Epithelial cell of proximal tubule (primary cell): ENCODE results near the gene TMEM225. TPM values are rescaled to one million over a fixed set of nuclear protein-coding genes. Genes with fewer than 3 reads are reported as not detected.
"Not testable (repeated sequence)": the region's sequence is repeated elsewhere in the genome, so short reads cannot be mapped to it uniquely, and the experiment has no call there.

Experiments used
- DNase-seq: peaks from one replicate; pipeline ENCODE4 v3.0.0-alpha.2; 2011; ENCODE audit warnings: low read depth
- H3K4me3 ChIP-seq: 2 replicates; pipeline ENCODE4 v1.5.1; 2011; ENCODE audit warnings: low read depth, mild to moderate bottlenecking, low read length
- total RNA-seq: library from RNA; depleted of rRNA; stranded (reverse); fragments of >200 nt; gene quantifications from 2 replicates; pipeline ENCODE4 v1.2.3, GENCODE V29; 2015
- TF ChIP-seq, protein P1 (sequence below): conservative IDR thresholded peaks from 2 replicates; pipeline ENCODE4 v1.5.1; 2012; ENCODE audit warnings: low read depth, mild to moderate bottlenecking, low read length

The TMEM225 gene
- total RNA-seq, 1 donor from 2014 or later: not detected

DNA sequence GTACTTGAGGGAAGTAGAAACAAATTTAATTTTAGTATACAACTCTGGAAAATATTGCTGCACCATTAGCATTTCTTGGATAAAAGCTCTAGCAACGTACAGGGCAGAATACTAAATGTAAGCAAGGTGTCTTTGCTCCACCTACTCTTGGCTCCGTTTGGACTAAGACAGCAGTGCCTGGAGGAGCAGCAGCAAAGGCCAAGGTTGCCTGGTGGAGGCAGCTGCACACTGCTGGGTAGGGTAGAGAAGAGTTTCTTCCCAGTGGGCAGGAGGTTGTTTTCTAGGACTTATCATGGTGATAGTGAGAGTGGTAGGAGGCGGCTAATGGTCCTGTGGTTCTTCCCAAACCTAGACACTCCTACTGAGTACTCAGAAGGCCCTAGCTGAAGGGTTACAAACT is 14.3 kb upstream of the TMEM225 start:
- TF ChIP-seq, protein P1, sequence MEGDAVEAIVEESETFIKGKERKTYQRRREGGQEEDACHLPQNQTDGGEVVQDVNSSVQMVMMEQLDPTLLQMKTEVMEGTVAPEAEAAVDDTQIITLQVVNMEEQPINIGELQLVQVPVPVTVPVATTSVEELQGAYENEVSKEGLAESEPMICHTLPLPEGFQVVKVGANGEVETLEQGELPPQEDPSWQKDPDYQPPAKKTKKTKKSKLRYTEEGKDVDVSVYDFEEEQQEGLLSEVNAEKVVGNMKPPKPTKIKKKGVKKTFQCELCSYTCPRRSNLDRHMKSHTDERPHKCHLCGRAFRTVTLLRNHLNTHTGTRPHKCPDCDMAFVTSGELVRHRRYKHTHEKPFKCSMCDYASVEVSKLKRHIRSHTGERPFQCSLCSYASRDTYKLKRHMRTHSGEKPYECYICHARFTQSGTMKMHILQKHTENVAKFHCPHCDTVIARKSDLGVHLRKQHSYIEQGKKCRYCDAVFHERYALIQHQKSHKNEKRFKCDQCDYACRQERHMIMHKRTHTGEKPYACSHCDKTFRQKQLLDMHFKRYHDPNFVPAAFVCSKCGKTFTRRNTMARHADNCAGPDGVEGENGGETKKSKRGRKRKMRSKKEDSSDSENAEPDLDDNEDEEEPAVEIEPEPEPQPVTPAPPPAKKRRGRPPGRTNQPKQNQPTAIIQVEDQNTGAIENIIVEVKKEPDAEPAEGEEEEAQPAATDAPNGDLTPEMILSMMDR: no peak
- DNase-seq: no peak

GRCh38 chr11:123892031-123892430 is 6.6 kb upstream of the TMEM225 start:
- TF ChIP-seq, protein P1: no peak
- DNase-seq: no peak
- no peak overlapping the region for H3K4me3 ChIP-seq

More for the DNA sequence above, 14.3 kb upstream of the TMEM225 start:
- H3K4me3 ChIP-seq: no peak overlapping the region

DNA sequence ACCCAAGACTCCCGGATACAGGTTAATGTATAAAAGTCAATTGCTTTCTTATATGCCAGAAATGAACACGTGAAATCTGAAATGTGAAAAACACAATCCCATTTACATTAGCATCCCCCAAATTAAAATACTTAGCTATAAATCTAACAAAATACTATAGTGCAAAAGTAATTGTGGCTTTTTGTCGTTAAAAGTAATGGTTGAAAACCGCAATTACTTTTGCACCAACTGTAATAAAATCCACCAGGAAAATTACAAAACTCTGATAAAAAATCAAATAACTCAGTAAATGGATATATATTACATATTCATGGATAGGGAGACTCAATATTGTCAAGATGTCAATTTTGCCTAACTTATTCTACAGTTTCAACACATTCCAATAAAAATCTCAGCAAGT is 4.6 kb downstream of the TMEM225 start:
- TF ChIP-seq, protein P1: no peak
- no peak overlapping the region for H3K4me3 ChIP-seq

GRCh38 chr11:123867795-123868194 is 17.7 kb downstream of the TMEM225 start:
- not testable (repeated sequence) for DNase-seq, H3K4me3 ChIP-seq

More for the DNA sequence above, 4.6 kb downstream of the TMEM225 start:
- no peak for DNase-seq

GRCh38 chr11:123865293-123865692 is 20.2 kb downstream of the TMEM225 start:
- DNase-seq, H3K4me3 ChIP-seq: not testable (repeated sequence)

DNA sequence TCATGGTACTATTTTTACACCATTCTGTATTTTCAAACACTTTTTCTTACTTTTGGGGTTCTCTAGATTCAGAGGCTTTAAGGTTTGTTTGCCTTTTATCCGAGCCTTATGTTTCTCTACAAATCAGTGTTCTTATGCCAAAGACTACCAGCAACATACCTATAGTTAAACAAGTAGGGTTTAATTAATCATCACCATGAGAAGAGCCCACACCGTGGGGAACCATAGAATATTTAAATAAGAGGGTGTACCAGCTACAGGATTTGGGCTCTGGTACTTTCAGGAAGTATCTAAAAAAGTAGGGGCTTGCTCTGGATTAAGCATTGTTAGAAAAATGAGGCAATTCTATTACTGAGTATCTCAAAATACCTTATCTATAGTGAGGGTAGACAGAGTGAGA is 25.7 kb downstream of the TMEM225 start:
- no peak for DNase-seq
- TF ChIP-seq, protein P1: no peak
- H3K4me3 ChIP-seq: no peak overlapping the region

DNA sequence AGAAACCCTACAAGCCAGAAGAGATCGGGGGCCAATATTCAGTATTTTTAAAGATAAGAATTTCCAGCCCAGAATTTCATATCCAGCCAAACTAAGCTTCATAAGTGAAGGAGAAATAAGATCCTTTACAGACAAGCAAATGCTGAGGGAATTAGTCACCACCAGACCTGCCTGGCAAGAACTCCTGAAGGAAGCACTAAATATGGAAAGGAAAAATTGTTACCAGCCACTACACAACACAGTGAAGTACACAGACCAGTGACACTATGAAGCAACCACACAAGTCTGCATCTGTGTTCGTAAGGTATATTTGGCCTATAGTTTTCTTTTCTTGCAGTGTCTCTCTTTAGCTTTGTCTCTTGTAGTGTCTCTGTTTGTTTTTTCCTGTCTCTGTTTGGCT is 29.0 kb downstream of the TMEM225 start:
- DNase-seq: no peak
- TF ChIP-seq, protein P1: no peak
- H3K4me3 ChIP-seq: no peak overlapping the region

DNA sequence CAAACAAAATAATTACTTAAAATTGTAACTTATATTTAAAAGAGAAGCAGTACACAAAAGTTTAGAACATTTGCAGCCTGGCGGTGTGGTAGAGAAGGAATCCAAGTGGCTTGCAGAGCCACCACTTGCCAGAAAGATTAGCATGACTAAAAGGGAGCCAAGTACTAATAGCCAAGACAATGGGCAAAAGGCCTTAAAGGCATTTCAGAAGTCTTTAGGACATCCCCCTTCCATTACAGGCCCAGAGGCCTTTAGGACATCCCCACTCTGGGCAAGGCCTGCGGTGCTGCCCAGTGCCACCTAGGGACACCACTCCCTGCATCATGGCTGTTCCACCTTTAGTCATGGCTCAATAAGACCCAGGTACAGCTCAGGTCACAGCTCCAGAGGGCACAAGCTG is 32.4 kb downstream of the TMEM225 start:
- H3K4me3 ChIP-seq: no peak overlapping the region
- DNase-seq: no peak
- TF ChIP-seq, protein P1: no peak
